Stimulated activated naive B cell treated with anti-CD40 and anti-IgM and Interleukin-4, amounts not matched to agents 10 μg/mL and 1 μg/mL and 100 μg/mL, for 72 hours (primary cell): Measurements from ENCODE around the gene VPS25.

Experiments used
- ATAC-seq, 2 donors: fragments of 150-1000 bp; cut with Tn5 transposase; replicated peaks; 2 replicates each; pipeline ENCODE4 v1.10.0; 2021; ENCODE audit warnings: moderate library complexity in 1 of 2
- DNase-seq: peaks from one replicate; pipeline ENCODE4 v3.0.0; 2021
- H3K27ac Mint-ChIP-seq: one replicate; pipeline ENCODE4 v1.8.0; 2022; ENCODE audit warnings: mild to moderate bottlenecking, mixed read lengths
- H3K27me3 Mint-ChIP-seq, 2 donors: one replicate each; pipeline ENCODE4 v1.8.0; 2022; ENCODE audit warnings: mixed read lengths in 2 of 2
- H3K36me3 Mint-ChIP-seq, 2 donors: one replicate each; pipeline ENCODE4 v1.8.0; 2022; ENCODE audit warnings: mixed read lengths in 2 of 2, mild to moderate bottlenecking in 1 of 2
- H3K4me1 Mint-ChIP-seq, 2 donors: one replicate each; pipeline ENCODE4 v1.8.0; 2022; ENCODE audit warnings: mixed read lengths in 2 of 2, mild to moderate bottlenecking in 1 of 2
- H3K4me3 Mint-ChIP-seq, 2 donors: one replicate each; pipeline ENCODE4 v1.8.0; 2022; ENCODE audit warnings: mild to moderate bottlenecking in 2 of 2, mixed read lengths in 2 of 2, moderate library complexity in 1 of 2
- H3K9me3 Mint-ChIP-seq, 2 donors: one replicate each; pipeline ENCODE4 v1.8.0; 2022; ENCODE audit warnings: mixed read lengths in 2 of 2, mild to moderate bottlenecking in 1 of 2

Gene VPS25

DNA sequence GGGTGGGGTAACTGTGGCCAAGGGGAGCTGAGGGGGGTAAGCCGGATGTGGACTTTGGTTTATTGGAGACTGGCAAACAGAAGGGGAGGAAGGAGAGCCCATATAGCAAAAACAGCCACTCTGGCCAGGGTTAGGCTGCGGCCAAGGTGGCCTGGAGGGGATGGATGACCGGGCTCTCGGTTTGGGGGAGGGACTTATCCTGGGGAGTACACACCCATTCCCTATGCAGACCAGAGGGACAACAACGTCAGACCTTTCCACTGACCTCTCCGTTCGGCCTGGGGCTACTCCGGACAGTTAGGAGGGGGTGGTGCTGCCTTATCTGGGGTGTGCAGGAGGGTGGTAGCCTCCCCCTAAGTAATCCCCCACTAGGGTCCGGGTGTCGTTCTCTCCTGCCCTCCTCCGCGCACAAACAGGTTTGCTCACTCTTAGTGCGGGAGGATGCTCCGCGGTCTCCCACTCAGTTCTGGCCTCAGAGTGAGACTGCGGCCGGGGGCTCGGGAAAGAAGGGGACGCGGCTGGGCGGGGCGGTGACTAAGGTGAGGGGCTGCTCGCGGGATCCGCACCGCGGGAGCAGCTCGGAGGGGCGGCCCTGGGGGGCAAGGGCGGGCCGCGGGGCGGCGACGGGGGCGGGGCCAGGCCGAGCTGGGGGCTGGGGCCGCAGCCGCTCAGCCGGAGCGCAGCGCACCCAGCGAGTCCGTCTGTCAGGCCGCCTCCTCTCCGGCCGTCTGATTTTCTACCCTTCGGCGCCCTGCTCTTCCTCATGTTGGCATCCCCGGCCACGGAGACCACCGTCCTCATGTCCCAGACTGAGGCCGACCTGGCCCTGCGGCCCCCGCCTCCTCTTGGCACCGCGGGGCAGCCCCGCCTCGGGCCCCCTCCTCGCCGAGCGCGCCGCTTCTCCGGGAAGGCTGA is 6.9 kb downstream of the VPS25 start, which contains the start of gene WNK4:
TSS of gene WNK4 (plus strand) at position 675 of the 915 bp plus-strand sequence. CDS start at position 764, 89 bp downstream.
- Mint-ChIP-seq H3K9me3 (no peaks in the 10 kb centered on the region), H3K36me3 (peaks cover 32 to 39% of the 10 kb centered on the region in 2 donors), H3K27me3 (peaks cover 45 to 56% of the 10 kb centered on the region in 2 donors), H3K4me3 (peak within 1 kb of the TSS; percentile 56 to 61), H3K4me1 (peaks cover 34 to 57% of the 10 kb centered on the region in 2 donors), H3K27ac (peak within 1 kb of the TSS; percentile 31)
- DNase-seq (no peak), ATAC-seq (peak in 1 of 2 donors; percentile 30)

DNA sequence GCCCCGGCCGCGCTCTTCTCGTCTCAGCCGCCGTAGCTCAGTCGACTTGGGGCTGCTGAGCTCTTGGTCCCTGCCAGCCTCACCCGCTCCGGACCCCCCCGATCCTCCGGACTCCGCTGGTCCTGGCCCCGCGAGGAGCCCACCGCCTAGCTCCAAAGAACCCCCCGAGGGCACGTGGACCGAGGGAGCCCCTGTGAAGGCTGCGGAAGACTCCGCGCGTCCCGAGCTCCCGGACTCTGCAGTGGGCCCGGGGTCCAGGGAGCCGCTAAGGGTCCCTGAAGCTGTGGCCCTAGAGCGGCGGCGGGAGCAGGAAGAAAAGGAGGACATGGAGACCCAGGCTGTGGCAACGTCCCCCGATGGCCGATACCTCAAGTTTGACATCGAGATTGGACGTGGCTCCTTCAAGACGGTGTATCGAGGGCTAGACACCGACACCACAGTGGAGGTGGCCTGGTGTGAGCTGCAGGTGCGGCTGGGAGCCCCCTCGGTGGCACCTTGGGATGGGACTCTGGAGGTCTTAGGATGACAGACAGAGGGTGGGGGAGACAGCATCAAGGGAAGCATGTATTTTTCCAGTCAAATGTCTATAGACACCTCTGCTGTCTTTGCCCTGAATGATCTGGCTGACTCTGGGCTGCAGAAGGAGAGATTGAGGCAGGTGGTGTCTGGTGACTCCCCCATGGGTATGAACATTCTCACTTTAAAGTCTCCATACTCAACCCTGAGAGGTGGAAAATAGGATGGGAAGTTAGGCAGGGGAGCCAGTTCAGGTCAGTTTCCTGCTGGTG is 7.8 kb downstream of the VPS25 start:
- no peaks in the 10 kb centered on the region for H3K9me3 Mint-ChIP-seq
- peaks cover 31 to 50% of the 10 kb centered on the region in 2 donors for H3K4me1 Mint-ChIP-seq
- DNase-seq (no peak), ATAC-seq (peak; percentile 11 to 25)
- peak overlapping the region; percentile 31 for H3K27ac Mint-ChIP-seq
- H3K4me3 Mint-ChIP-seq, result peak overlapping the region; percentile 33 to 61
- peaks cover 53 to 64% of the 10 kb centered on the region in 2 donors for H3K27me3 Mint-ChIP-seq
- H3K36me3 Mint-ChIP-seq, result peaks cover 25 to 33% of the 10 kb centered on the region in 2 donors

DNA sequence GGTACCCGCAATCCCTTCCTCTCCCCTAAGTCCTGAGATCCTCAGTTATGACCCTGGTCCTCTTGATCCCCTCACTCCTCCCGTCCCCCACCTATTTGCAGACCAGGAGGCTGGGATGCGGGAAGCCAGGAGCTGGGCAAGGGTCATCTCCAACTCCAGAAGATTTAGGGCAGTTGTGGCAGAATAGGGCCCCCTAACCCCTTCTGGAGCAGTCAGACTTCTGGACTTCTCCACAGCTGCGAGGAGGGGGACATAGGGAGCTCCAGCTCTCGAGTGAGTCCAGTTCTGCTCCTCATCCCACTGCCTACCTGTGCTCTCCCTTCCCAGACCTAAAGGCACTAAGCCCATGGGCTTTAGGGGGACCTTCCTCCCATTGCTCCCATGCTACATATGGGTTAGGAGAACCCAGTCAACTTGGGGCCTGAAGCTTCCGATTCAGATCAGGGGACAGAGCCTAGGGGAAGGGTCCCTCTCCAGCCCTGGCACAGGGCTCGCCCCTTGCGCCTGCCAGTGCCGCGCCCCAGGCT is 8.5 kb downstream of the VPS25 start:
- H3K27ac Mint-ChIP-seq, result no peak overlapping the region
- H3K4me1 Mint-ChIP-seq, result peaks cover 31 to 44% of the 10 kb centered on the region in 2 donors
- H3K9me3 Mint-ChIP-seq, result no peaks in the 10 kb centered on the region
- no peak for DNase-seq
- no peak overlapping the region for H3K4me3 Mint-ChIP-seq
- peaks cover 56 to 67% of the 10 kb centered on the region in 2 donors for H3K27me3 Mint-ChIP-seq
- ATAC-seq, result peak in 1 of 2 donors; percentile 5
- H3K36me3 Mint-ChIP-seq, result peaks cover 25 to 27% of the 10 kb centered on the region in 2 donors

DNA sequence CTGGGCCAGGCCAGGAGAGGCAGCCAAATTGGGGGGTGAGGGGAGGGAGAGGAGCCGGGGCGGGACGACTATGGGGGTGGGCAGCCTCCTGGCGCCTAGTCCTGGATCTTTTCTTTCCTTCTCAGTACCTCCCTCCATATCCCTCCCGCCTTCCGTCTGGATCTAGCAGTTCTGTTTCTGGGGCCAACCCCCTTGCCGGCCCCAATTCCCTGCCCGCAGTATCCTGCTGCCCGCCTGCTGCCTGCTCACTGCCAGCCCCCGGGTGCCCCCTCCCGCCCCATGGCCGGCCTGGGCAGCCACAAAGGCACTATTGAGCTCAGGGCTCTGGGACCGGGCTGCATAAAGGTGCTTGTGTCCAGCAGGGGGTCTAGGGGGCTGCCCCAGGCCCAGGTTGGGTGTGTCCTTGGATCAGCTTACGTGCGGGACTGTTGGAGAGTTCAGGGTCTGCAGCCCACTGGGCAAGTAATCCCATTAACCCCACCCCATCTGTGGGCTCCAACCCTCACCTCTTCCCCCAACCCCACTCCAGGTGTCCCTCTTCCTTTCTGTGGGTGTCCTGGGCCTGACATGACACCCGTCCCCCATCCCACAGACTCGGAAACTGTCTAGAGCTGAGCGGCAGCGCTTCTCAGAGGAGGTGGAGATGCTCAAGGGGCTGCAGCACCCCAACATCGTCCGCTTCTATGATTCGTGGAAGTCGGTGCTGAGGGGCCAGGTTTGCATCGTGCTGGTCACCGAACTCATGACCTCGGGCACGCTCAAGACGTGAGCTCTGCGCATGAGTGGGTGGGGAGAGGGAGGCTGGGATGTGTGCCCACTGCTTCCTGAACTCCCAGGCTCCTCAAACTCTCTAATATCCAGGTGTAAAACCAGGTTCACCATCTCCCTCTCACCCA is 9.2 kb downstream of the VPS25 start:
- peak overlapping the region; percentile 10 for H3K27ac Mint-ChIP-seq
- no peak overlapping the region for H3K4me3 Mint-ChIP-seq
- peaks cover 24 to 25% of the 10 kb centered on the region in 2 donors for H3K36me3 Mint-ChIP-seq
- peaks cover 63 to 73% of the 10 kb centered on the region in 2 donors for H3K27me3 Mint-ChIP-seq
- no peaks in the 10 kb centered on the region for H3K9me3 Mint-ChIP-seq
- H3K4me1 Mint-ChIP-seq, result peaks cover 31 to 42% of the 10 kb centered on the region in 2 donors
- DNase-seq, result no peak
- no peak for ATAC-seq

DNA sequence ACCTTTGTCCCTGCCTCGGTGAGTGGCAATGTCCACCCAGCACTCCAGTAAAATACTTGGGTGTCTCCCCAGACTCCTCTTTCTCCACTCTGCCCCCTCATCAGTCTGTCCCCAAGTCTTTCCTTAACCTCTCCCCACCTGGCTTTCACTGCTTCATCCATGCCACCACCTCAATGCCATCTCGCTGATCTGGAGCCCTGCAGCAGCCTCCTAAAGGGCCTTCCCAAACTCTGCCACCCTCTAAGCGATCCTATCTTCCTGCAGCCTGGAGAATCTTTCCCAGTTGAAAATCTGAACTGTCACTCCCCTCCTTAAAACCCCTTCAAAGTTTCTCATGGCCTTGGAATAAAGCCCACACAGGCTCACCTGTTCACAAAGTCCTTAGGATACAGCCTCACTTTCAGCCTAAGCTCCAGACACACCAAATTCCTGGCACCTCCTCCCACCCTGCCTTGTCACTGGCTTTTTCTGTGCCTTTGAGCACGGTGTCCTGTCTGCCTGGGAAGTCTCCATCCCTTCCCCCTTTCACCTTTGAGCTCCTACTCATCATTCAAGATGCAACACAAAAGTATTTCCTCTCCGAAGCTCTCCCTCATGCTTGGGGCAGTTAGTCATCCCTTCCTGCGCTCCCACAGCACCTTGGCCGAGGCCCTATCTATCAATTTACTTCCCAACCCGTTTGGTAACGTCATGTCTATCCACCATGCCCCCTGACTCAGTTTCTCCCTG is 10.0 kb downstream of the VPS25 start:
- no peak for ATAC-seq
- H3K4me3 Mint-ChIP-seq, result no peak overlapping the region

DNA sequence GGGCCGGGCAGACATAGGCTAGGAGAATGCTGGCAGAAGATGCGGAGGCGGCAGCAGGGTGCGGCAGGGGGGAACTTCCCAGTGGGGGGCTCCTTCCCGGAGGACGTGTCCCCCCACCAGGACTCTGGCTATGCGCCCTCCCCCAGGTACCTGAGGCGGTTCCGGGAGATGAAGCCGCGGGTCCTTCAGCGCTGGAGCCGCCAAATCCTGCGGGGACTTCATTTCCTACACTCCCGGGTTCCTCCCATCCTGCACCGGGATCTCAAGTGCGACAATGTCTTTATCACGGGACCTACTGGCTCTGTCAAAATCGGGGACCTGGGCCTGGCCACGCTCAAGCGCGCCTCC is 10.5 kb downstream of the VPS25 start:
- H3K27ac Mint-ChIP-seq, result no peak overlapping the region
- no peak for ATAC-seq

More for the DNA sequence above, 10.0 kb downstream of the VPS25 start:
- peaks cover 71 to 82% of the 10 kb centered on the region in 2 donors for H3K27me3 Mint-ChIP-seq
- H3K9me3 Mint-ChIP-seq, result no peaks in the 10 kb centered on the region
- H3K4me1 Mint-ChIP-seq, result peaks cover 31 to 38% of the 10 kb centered on the region in 2 donors
- DNase-seq, result no peak
- peak overlapping the region; percentile 10 for H3K27ac Mint-ChIP-seq
- peaks cover 17 to 18% of the 10 kb centered on the region in 2 donors for H3K36me3 Mint-ChIP-seq

DNA sequence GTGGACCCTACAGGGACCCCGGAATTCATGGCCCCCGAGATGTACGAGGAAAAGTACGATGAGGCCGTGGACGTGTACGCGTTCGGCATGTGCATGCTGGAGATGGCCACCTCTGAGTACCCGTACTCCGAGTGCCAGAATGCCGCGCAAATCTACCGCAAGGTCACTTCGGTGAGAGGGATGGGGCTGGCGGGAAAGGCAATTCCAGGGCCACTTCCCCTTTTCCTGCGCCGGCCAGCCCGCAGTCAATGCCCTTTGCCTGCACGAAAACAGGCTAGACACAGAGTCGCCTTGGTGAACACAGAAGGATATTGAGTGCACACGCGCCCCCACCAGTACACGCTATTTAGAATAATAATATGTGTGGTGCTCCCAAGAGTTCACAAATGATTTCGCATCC is 11.2 kb downstream of the VPS25 start:
- no peak for DNase-seq
- Mint-ChIP-seq H3K4me1 (peaks cover 29 to 35% of the 10 kb centered on the region in 2 donors), H3K27ac (peak overlapping the region; percentile 56), H3K4me3 (peak overlapping the region in 1 of 2 donors; percentile 36), H3K36me3 (peaks cover 6 to 10% of the 10 kb centered on the region in 2 donors), H3K27me3 (peaks cover 81 to 88% of the 10 kb centered on the region in 2 donors), H3K9me3 (no peaks in the 10 kb centered on the region)
- ATAC-seq, result no peak

More for the DNA sequence above, 10.5 kb downstream of the VPS25 start:
- DNase-seq, result no peak
- Mint-ChIP-seq H3K9me3 (no peaks in the 10 kb centered on the region), H3K4me3 (no peak overlapping the region), H3K4me1 (peaks cover 31 to 38% of the 10 kb centered on the region in 2 donors), H3K36me3 (peaks cover 13 to 16% of the 10 kb centered on the region in 2 donors), H3K27me3 (peaks cover 76 to 85% of the 10 kb centered on the region in 2 donors)

DNA sequence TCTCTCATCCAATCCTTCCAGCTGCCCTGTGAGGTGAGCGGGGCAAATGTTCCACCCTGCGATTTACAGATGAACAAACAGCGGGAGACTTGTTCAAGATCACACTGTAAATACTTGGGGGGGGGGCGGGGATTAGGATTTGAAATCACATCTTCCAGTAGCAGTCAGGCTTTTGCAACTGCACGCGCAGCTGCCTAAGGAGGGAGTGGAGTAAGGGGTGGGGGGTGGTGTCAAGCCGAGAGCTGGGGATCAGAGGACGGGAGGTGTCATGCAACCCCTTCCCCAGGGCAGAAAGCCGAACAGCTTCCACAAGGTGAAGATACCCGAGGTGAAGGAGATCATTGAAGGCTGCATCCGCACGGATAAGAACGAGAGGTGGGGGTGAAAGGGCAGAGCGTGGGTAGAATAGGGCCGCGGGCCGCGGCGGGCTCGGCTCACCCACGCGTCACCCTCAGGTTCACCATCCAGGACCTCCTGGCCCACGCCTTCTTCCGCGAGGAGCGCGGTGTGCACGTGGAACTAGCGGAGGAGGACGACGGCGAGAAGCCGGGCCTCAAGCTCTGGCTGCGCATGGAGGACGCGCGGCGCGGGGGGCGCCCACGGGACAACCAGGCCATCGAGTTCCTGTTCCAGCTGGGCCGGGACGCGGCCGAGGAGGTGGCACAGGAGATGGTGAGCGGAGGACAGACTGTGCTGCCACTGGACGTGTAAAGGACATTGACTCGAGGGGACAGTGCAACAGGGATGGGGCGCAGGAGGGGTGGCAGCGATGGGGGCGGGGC is 11.8 kb downstream of the VPS25 start:
- peak overlapping the region; percentile 56 for H3K27ac Mint-ChIP-seq
- no peaks in the 10 kb centered on the region for H3K9me3 Mint-ChIP-seq
- peak overlapping the region; percentile 14 to 36 for H3K4me3 Mint-ChIP-seq
- peaks cover 80 to 86% of the 10 kb centered on the region in 2 donors for H3K27me3 Mint-ChIP-seq
- H3K36me3 Mint-ChIP-seq, result peaks cover under 1 to 4% of the 10 kb centered on the region in 2 donors
- DNase-seq, result no peak
- H3K4me1 Mint-ChIP-seq, result peaks cover 29% of the 10 kb centered on the region in 2 donors
- ATAC-seq, result no peak

DNA sequence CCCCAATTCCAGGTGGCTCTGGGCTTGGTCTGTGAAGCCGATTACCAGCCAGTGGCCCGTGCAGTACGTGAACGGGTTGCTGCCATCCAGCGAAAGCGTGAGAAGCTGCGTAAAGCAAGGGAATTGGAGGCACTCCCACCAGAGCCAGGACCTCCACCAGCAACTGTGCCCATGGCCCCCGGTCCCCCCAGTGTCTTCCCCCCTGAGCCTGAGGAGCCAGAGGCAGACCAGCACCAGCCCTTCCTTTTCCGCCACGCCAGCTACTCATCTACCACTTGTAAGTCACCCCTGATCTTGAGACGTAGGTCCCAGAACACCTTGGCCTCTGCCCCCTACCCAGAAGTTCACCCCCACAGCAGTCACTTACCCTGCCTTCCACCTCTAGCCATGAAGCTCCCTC is 14.0 kb downstream of the VPS25 start:
- Mint-ChIP-seq H3K36me3 (peaks cover 0 to 3% of the 10 kb centered on the region in 2 donors), H3K27ac (no peak overlapping the region), H3K27me3 (peaks cover 70 to 72% of the 10 kb centered on the region in 2 donors), H3K9me3 (no peaks in the 10 kb centered on the region), H3K4me3 (no peak overlapping the region), H3K4me1 (peaks cover 17 to 24% of the 10 kb centered on the region in 2 donors)
- ATAC-seq (no peak), DNase-seq (no peak)

DNA sequence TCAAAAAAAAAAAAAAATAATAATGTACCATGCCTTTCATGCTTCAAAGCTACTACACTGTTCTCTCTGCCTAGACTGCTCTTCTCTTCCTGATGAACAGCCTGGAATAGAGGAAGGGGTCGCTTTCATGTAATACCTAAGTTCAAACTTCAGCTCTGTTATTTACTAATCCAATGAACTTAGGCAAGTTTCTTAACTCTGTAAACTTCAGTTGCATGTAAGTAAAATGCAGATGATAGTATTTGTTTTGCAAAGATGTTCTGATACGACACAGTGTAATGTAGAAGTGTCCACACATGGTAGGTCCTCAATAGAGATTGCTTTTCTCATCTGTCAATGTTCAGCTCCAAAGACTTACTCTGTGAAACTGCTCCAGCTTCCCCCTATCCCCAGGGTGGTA is 18.7 kb downstream of the VPS25 start:
- no peaks in the 10 kb centered on the region for H3K9me3 Mint-ChIP-seq
- no peak overlapping the region for H3K4me3 Mint-ChIP-seq
- no peak overlapping the region for H3K27ac Mint-ChIP-seq
- H3K36me3 Mint-ChIP-seq, result peaks cover 17 to 25% of the 10 kb centered on the region in 2 donors
- peaks cover 30 to 31% of the 10 kb centered on the region in 2 donors for H3K27me3 Mint-ChIP-seq
- DNase-seq (no peak), ATAC-seq (no peak)
- H3K4me1 Mint-ChIP-seq, result peaks cover 14 to 19% of the 10 kb centered on the region in 2 donors

DNA sequence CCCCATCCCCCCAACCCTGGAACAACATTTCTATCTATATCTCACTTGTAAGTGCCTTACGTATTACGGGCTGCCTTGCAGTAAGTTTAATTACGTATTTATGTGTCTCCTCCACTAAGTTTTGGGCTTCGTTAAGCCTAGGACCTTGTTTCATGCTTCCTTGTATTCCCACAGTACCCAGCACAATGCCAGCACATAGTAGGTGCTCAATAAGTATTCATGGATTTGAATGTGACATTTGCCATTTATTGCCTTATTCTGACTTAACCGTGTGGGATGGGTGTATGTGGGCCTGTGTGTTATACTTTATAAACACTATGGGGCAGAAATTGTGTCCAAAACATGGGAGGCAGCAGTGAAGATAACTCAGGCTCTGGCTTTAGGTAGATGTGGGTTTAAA is 19.3 kb downstream of the VPS25 start:
- no peak overlapping the region for H3K27ac Mint-ChIP-seq
- H3K27me3 Mint-ChIP-seq, result peaks cover 24 to 25% of the 10 kb centered on the region in 2 donors
- no peak overlapping the region for H3K4me3 Mint-ChIP-seq
- DNase-seq (no peak), ATAC-seq (no peak)
- peaks cover 17 to 25% of the 10 kb centered on the region in 2 donors for H3K36me3 Mint-ChIP-seq
- H3K9me3 Mint-ChIP-seq, result no peaks in the 10 kb centered on the region
- H3K4me1 Mint-ChIP-seq, result peaks cover 16 to 24% of the 10 kb centered on the region in 2 donors

DNA sequence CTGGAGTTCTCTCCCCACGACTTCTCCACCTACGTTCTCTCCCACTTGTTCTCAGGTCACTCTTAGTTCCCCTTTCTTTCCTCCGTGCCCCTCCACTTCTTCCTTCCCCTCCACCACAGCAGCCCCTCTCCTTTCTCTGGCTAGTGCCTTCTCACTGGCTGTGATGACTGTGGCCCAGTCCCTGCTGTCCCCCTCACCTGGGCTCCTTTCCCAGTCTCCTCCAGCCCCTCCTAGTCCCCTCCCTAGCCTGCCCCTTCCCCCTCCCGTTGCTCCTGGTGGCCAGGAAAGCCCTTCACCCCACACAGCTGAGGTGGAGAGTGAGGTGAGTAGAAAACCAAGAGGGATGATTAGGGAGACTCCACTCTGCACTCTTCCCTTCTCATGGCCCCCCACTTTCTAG is 21.8 kb downstream of the VPS25 start:
- ATAC-seq, result no peak
- peaks cover 2 to 4% of the 10 kb centered on the region in 2 donors for H3K9me3 Mint-ChIP-seq
- no peak overlapping the region for H3K4me3 Mint-ChIP-seq
- no peak for DNase-seq
- H3K36me3 Mint-ChIP-seq, result peaks cover 21 to 29% of the 10 kb centered on the region in 2 donors
- no peak overlapping the region for H3K27ac Mint-ChIP-seq
- peaks cover 8% of the 10 kb centered on the region in 2 donors for H3K27me3 Mint-ChIP-seq
- H3K4me1 Mint-ChIP-seq, result peaks cover 24 to 36% of the 10 kb centered on the region in 2 donors
